ENCODE data around the gene SUMF2.
"Not testable (repeated sequence)": the region's sequence is repeated elsewhere in the genome, so short reads cannot be mapped to it uniquely, and the experiment has no call there.

SUMF2 gene

DNA sequence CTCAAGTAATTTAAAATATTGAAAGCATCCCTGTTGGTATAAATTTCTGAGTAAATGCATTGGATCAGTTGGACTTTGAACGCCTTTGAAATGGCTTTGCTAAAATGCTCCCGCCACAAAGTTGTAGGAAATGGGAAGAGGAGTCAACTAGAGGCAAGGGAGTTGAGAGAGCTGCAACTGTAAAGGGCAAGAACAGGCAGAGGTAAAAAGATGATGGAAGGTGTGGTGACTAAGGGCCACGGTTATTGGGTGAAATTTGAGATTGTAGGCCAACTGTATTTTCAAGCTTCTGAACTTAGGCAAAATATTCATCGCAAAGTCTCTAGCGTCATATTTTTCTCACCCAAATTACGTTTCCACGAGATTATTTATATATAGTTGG is 595 bp upstream of the SUMF2 start:
- no peak for DNase-seq (ENCODE audit: low spot score)

- not testable (repeated sequence) for DNase-seq (ENCODE audit: low spot score)
These were observed 2.3 kb downstream of the SUMF2 start for GRCh38 chr7:56066376-56066775.

GRCh38 chr7:56074371-56074791 is 10.3 kb downstream of the SUMF2 start:
- DNase-seq (ENCODE audit: low spot score) = peak; percentile 90

DNA sequence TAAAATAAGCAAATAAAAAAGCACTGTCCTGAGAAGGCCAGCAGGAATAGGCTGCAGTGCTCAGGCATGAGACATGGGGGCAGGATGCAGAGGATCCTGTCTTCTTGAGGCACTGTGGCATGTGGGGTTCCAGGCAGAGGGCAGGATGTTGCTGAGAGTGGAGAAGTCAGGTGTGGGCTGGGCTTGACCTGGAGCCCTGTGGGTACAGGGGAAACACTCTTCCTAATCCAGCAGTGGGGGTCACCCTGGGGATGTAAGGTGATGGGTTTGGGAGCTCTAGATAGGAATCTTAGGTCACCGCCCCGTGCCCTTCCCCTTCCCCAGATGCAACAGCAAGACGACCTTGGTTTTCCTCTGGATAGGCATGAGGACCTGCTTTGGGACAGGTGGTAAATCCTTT is 13.6 kb downstream of the SUMF2 start:
- DNase-seq (ENCODE audit: low spot score) = no peak

DNA sequence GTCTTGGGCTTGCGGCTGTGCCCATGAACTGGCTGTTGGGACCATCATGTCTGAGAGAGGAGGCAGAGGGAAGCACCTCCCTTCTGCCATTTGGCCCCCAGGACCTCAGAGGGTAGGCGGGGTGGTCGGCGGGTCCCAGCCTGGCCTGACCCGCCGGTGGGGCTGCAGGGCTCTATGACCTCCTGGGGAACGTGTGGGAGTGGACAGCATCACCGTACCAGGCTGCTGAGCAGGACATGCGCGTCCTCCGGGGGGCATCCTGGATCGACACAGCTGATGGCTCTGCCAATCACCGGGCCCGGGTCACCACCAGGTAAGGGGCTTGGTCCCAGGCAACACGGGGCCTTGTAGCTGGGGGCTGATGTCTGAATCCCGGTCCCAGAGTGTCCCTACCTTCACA is 14.1 kb downstream of the SUMF2 start:
- DNase-seq (ENCODE audit: low spot score) = no peak

GRCh38 chr7:56079450-56080185 is 15.5 kb downstream of the SUMF2 start:
- peak; percentile 85 for DNase-seq (ENCODE audit: low spot score)

- DNase-seq (ENCODE audit: low spot score) = not testable (repeated sequence)
These were observed 16.8 kb downstream of the SUMF2 start for GRCh38 chr7:56080726-56081435.

DNA sequence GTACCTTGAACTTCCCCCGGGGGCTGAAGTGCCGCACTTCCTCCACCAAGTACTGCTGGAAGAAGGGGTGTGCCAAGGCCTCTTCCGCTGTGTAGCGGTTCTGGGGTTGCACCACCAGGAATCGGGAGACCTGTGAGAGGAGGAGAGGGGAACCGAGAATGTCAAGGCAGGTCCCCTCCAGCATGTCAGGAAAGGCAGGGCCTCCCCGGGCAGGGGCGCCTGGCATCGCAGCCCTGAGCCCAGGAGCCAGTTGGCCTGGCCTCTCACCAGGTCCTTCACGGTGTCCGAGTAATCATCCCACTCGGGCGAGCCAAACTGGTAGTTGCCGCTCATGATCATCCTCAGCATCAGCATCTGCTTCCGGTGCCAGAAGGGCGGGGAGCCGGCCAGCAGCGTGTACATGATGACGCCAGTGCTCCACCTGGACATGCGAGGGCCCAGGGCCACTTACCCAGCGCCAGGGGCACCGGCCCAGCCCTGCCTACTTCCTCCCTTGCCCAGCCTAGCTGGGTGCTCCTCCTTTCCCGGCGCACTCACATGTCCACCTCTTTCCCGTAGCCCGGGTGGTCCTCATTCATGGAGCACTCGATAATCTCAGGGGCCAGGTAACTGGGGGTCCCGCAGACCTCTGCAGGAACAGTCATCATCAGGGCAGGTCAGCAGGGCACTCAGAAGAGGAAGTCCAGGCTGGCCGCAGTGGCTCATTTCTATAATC is 17.7 kb downstream of the SUMF2 start:
- no peak for DNase-seq (ENCODE audit: low spot score)

GRCh38 chr7:56083150-56083785 is 19.2 kb downstream of the SUMF2 start:
- DNase-seq (ENCODE audit: low spot score) = no peak

GRCh38 chr7:56086761-56087160 is 22.7 kb downstream of the SUMF2 start:
- no peak for DNase-seq (ENCODE audit: low spot score)

DNA sequence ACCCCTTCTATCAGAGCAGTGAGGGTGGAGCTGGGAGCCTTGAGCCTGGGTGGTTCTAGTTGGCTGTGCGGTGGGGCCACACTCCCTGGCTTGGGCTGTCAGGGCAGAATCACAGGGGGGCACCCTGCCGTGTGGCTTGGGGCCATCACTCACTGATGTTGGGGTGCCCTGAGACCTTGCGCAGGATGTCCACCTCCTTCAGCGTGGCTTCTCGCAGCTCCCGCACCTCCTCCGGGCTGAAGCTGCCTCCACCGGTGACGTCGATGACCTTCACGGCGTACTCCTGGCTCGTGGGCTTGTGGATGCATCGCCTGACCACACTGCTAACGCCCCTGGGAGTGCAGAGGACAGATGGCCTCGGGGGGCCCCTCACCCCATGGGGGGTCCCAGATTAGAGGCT is 23.4 kb downstream of the SUMF2 start:
- no peak for DNase-seq (ENCODE audit: low spot score)

GRCh38 chr7:56091591-56091990 is 27.5 kb downstream of the SUMF2 start:
- DNase-seq (ENCODE audit: low spot score) = no peak

GRCh38 chr7:56092388-56092787 is 28.3 kb downstream of the SUMF2 start:
- DNase-seq (ENCODE audit: low spot score) = not testable (repeated sequence)

DNA sequence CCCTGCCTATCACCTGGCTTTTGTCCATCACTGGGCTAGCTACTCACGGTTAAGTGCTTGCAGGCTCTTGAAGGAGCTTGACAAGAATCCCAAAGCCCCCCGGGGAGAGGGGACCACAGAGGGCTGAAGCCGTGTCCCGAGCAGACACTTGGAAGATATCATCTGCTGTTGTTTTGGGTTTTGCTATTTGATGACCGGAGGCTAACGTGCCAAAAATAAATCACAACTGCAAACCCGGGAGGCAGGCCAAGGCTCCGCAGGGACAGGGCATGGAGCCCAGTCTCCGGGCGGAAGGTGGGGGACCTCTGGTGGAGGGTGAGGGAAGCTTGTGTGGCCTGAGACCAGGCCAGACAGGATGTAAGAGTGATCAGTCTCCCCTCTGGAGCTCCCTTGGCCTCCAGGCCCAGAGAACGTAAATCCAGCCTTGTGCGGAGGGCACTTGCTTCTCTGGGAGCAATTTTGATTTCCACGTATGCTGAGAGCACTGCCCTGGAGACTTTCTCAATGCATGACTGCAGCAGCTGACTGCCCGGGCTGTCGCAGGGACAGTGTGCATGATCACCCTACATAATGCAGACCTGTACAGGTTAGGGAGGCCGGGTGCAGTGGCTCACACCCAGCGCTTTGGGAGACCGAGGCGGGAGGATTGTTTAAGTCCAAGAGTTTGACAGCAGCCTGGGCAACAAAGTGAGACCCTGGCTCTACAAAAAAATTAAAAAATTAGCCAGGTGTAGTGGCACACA is 28.9 kb downstream of the SUMF2 start, which contains the start of gene PHKG1:
PHKG1 (minus strand) TSS at position 164 of the 743 bp plus-strand sequence. CDS start 4,011 bp downstream, outside the sequence.
- peak; percentile 93 for DNase-seq (ENCODE audit: low spot score)

DNA sequence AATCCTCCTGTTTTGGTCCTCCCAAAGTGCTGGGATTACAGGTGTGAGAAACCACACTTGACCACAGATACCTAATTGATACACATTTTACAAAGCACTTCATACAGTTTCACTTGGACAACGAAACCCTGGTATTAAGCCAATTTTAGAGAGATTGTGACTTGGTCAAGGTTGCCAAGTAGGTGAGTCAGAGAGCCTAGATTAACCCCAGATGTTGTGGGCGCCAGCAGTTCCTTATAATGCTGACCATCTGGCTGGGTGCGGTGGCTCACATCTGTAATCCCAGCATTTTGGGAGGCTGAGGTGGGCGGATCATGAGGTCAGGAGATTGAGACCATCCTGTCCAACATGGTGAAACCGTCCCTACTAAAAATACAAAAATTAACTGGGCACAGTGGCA is 33.6 kb downstream of the SUMF2 start:
- peak; percentile 79 for DNase-seq (ENCODE audit: low spot score)

DNA sequence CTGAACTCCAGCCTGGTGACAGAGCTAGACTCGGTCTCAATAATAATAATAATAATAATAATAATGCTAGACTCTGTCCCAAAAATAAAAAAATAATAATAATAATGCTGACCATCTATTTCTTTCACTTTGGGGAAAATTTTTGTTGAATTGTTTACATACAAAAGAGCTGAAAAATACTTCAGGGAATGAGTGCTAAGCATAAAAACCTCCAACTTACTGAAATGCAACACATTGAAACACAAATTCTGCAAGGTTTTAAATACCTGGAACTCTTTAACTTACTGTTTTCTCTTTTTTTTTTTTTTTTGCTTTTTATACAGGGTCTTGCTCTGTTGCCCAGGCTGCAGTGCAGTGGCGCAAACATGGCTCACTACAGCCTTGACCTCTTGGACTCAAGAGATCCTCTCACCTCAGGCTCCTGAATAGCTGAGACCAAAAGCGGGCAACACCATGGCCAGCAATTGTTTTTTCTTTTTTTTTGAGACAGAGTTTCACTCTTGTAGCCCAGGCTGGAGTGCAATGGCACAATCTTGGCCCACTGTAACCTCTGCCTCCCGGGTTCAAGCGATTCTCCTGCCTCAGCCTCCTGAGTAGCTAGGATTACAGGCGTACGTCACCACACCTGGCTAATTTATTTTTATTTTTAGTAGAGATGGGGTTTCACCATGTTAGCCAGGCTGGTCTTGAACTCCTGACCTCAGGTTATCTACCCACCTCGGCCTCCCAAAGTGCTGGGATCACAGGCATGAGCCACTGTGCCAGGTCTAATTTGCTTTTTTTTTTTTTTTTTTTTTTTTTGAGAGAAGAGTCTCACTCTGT is 34.3 kb downstream of the SUMF2 start:
- not testable (repeated sequence) for DNase-seq (ENCODE audit: low spot score)

DNA sequence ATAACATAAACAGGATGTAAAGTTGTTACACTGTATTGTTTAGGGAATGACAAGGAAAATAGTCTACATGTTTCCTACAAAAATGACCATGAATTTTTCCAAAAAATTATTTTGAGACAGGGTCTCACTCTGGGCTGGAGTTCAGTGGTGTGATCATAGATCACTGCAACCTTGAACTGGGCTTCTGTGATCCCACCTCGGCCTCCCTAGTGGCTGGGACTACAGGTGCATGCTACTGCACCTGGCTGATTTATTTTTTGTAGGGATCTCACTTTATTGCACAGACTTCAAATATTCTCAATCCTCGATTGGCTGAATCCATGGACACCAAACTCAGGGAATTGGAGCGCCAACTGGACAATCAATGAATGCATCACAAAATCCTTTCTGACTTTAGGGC is 35.6 kb downstream of the SUMF2 start:
- DNase-seq (ENCODE audit: low spot score) = no peak

DNA sequence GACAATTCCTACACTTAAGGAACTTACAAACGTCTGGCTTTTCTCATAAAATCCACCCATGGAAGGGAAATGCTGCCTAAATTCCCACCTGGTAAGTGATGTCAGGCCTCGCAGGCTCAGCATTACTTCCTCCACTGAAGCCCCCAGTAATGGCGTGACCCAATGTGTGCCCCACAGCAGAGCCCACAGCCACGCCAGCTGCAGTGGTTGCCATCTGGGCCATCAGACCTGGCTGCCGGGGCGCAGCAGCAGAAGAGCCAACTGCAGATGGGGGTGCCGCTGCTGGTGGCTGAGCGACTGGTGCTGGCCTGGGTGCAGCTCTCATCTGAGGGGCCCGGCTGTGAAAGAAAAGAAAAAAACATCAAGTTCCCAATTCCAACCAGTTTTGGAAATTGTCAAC is 40.1 kb downstream of the SUMF2 start:
- not testable (repeated sequence) for DNase-seq (ENCODE audit: low spot score)

DNA sequence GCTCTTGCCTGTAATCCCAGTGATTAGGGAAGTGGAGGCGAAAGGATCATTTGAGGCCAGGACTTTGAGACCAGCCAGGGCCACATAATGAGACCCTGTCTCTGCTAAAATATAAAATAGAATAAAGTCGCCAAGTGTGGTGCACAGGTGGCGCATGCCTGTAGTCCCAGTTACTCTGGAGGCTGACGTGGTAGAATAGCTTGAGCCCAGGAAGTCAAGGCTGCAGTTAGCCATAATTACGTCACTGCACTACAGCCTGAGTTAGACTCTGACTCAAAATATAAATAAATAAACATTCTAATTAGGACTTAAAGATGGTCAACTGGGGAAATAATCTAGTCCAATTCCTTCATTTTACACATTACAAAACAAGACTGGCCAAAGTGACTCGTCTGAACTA is 41.4 kb downstream of the SUMF2 start:
- DNase-seq (ENCODE audit: low spot score) = no peak
